DMS79 (cell line): Measurements from ENCODE around the gene CXXC1.
"Not testable (repeated sequence)": the region's sequence is repeated elsewhere in the genome, so short reads cannot be mapped to it uniquely, and the experiment has no call there.

Source experiments
- DNase-seq: peaks from one replicate; lab custom pipeline; 2025; lab: John Stamatoyannopoulos, UW

CXXC1 gene

GRCh38 chr18:50297621-50298442 lies 10.3 kb upstream of the CXXC1 start:
- DNase-seq: no peak

GRCh38 chr18:50293039-50293438 lies 5.5 kb upstream of the CXXC1 start:
- no peak for DNase-seq

- DNase-seq: no peak
Observed at GRCh38 chr18:50289108-50289443, 1.6 kb upstream of the CXXC1 start.

- not testable (repeated sequence) for DNase-seq
Observed at GRCh38 chr18:50288348-50289107, 1.0 kb upstream of the CXXC1 start.

- no peak for DNase-seq
Observed at GRCh38 chr18:50287028-50287440, 458 bp downstream of the CXXC1 start.

GRCh38 chr18:50286391-50287027 lies 983 bp downstream of the CXXC1 start:
- DNase-seq: no peak

- no peak for DNase-seq
Observed at GRCh38 chr18:50285631-50286321, 1.7 kb downstream of the CXXC1 start.

GRCh38 chr18:50285071-50285470 lies 2.4 kb downstream of the CXXC1 start:
- DNase-seq: no peak

GRCh38 chr18:50284255-50284885 lies 3.1 kb downstream of the CXXC1 start:
- no peak for DNase-seq

GRCh38 chr18:50283469-50284209 lies 3.9 kb downstream of the CXXC1 start:
- no peak for DNase-seq

GRCh38 chr18:50282521-50283335 lies 4.8 kb downstream of the CXXC1 start:
- no peak for DNase-seq

GRCh38 chr18:50281972-50282520 lies 5.4 kb downstream of the CXXC1 start:
- DNase-seq: no peak

GRCh38 chr18:50281295-50281971 lies 6.1 kb downstream of the CXXC1 start, which contains the start of gene MBD1:
MBD1 (minus strand) TSS chr18:50281523; CDS start chr18:50279992, 1,531 bp downstream.
- DNase-seq: peak; percentile 97

GRCh38 chr18:50280707-50281294 lies 6.7 kb downstream of the CXXC1 start:
- no peak for DNase-seq

- DNase-seq: no peak
Observed at GRCh38 chr18:50279752-50280151, 7.7 kb downstream of the CXXC1 start.

- no peak for DNase-seq
Observed at GRCh38 chr18:50277942-50278341, 9.6 kb downstream of the CXXC1 start.

- no peak for DNase-seq
Observed at GRCh38 chr18:50276452-50276851, 11.0 kb downstream of the CXXC1 start.

GRCh38 chr18:50275503-50276036 lies 11.9 kb downstream of the CXXC1 start:
- no peak for DNase-seq

- DNase-seq: no peak
Observed at GRCh38 chr18:50274941-50275340, 12.6 kb downstream of the CXXC1 start.
